OCI-LY1 (cell line): ENCODE data around the gene TBPL1.

Source experiments
- CTCF ChIP-seq: fragments of 200-600 bp; sonication (generic), shearing (Covaris generic); IDR thresholded peaks from 2 replicates; pipeline ENCODE4 v1.5.1; 2017; ENCODE audit warnings: mild to moderate bottlenecking, antibody characterized with exemption, low read length, moderate library complexity, mixed read lengths
- EZH2 ChIP-seq: fragments of 200-600 bp; sonication (generic), shearing (Covaris generic); IDR thresholded peaks from 2 replicates; pipeline ENCODE4 v1.8.0; 2017; ENCODE audit warnings: borderline replicate concordance, mixed run types, mild to moderate bottlenecking, antibody characterized with exemption, low read length, moderate library complexity, mixed read lengths

- TF ChIP-seq EZH2: no peak
- no peak for TF ChIP-seq CTCF
These were observed 33.7 kb upstream of the TBPL1 start for GRCh38 chr6:133919362-133919761.
